HL-60 (cell line): ENCODE measurements around the gene TMEM140.

Source experiments
- GABPA ChIP-seq: IDR thresholded peaks from 2 replicates; pipeline ENCODE4 v1.6.1; 2012; ENCODE audit warnings: low read depth
- TF ChIP-seq, protein P1 (sequence below): IDR thresholded peaks from one replicate; pipeline ENCODE4 v1.5.1; 2011; ENCODE audit warnings: low read length, control low read depth, inconsistent platforms; ENCODE audit not compliant: insufficient read depth

DNA sequence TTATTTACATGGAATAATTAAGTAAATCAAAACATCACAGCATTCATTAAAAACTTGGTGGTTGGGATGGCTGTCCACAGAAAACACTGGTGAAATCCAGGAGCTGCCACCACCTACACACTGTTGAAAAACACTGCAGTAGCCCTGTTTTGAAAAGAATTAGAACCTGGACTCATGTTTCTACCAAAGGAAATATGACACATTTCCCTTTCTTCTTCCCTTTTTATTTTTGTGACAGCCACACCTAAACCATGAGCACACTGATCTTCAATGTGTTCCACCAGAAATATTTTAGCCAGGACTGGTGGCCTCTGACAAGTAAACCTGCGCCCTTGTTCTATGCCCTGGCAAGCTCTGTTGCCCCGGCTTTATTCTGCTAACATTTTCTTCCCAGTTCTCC lies 3.3 kb downstream of the TMEM140 start:
- no peak for TF ChIP-seq GABPA
- TF ChIP-seq, protein P1, sequence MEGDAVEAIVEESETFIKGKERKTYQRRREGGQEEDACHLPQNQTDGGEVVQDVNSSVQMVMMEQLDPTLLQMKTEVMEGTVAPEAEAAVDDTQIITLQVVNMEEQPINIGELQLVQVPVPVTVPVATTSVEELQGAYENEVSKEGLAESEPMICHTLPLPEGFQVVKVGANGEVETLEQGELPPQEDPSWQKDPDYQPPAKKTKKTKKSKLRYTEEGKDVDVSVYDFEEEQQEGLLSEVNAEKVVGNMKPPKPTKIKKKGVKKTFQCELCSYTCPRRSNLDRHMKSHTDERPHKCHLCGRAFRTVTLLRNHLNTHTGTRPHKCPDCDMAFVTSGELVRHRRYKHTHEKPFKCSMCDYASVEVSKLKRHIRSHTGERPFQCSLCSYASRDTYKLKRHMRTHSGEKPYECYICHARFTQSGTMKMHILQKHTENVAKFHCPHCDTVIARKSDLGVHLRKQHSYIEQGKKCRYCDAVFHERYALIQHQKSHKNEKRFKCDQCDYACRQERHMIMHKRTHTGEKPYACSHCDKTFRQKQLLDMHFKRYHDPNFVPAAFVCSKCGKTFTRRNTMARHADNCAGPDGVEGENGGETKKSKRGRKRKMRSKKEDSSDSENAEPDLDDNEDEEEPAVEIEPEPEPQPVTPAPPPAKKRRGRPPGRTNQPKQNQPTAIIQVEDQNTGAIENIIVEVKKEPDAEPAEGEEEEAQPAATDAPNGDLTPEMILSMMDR = no peak
